Endothelial cell of umbilical vein (primary cell): ENCODE data around the gene NUDT21. TPM values are rescaled to one million over a fixed set of nuclear protein-coding genes. Genes with fewer than 3 reads are reported as not detected.

Experiments used
- BruUV-seq: library from RNA; stranded (reverse); fragments of 400-500 nt; replicated peaks from 2 replicates; lab custom pipeline; 2021; lab: Mats Ljungman, UMichigan
- CTCF ChIA-PET: fragments of 300-600, 350-600 bp; sonication (Branson Sonifier 250); formaldehyde crosslinking; loops from one replicate; lab custom pipeline; 2021; ENCODE audit warnings: antibody characterized with exemption, inconsistent platforms; lab: Charles Lee
- POLR2A ChIA-PET: fragments of 300-600, 350-600 bp; sonication (Branson Sonifier 250); formaldehyde crosslinking; loops from one replicate; lab custom pipeline; 2021; ENCODE audit warnings: antibody characterized with exemption, inconsistent platforms; lab: Charles Lee
- DNase-seq: peaks from one replicate; pipeline ENCODE4 v3.0.0-alpha.2; 2011; ENCODE audit warnings: low read depth, low spot score
- FAIRE-seq: peaks from 2 replicates; lab custom pipeline; 2011; peaks lifted over from hg19 to GRCh38; lab: Jason Lieb, UNC
- H2AFZ ChIP-seq: 2 replicates; pipeline ENCODE4 v1.6.0; 2012; ENCODE audit warnings: low read depth, low read length, control low read depth, inconsistent platforms
- H3K27ac ChIP-seq: 2 replicates; pipeline ENCODE4 v1.5.1; 2011; ENCODE audit warnings: low read depth, mild to moderate bottlenecking, control low read depth, low read length, moderate library complexity; ENCODE audit not compliant: insufficient read depth
- H3K27me3 ChIP-seq, 2 experiments: 2 replicates each; pipeline versions ENCODE4 v1.6.0 to v1.6.1; 2011; ENCODE audit warnings: low read length in 2 of 2, mixed read lengths in 1 of 2; ENCODE audit not compliant: control insufficient read depth in 2 of 2, insufficient read depth in 2 of 2
- H3K36me3 ChIP-seq, 2 experiments: 2 replicates in 1 of 2; 3 replicates in 1 of 2; pipeline ENCODE4 v1.5.1; 2011; ENCODE audit warnings: low read length in 2 of 2, mild to moderate bottlenecking in 1 of 2, moderate library complexity in 1 of 2; ENCODE audit not compliant: control insufficient read depth in 2 of 2, insufficient read depth in 2 of 2; ENCODE audit errors: extremely low read depth in 1 of 2
- H3K4me1 ChIP-seq: 3 replicates; pipeline ENCODE4 v1.5.1; 2011; ENCODE audit warnings: mild to moderate bottlenecking, low read length; ENCODE audit not compliant: control insufficient read depth, insufficient read depth; ENCODE audit errors: extremely low read depth
- H3K4me2 ChIP-seq: 2 replicates; pipeline ENCODE4 v1.6.1; 2011; ENCODE audit warnings: low read length, control low read depth, mixed read lengths; ENCODE audit not compliant: insufficient read depth
- H3K4me3 ChIP-seq, 3 experiments: fragments of 200-600 bp in 1 of 3; sonication (generic), shearing (Covaris generic) in 1 of 3; replicated peaks in 1 of 3; 2 replicates each; pipeline ENCODE4 v1.5.1; 2011 to 2016; ENCODE audit warnings: control low read depth in 3 of 3, low read length in 3 of 3, mild to moderate bottlenecking in 2 of 3, inconsistent platforms in 1 of 3, low read depth in 1 of 3, moderate library complexity in 1 of 3; ENCODE audit not compliant: insufficient read depth in 1 of 3
- H3K79me2 ChIP-seq: 2 replicates; pipeline ENCODE4 v1.6.0; 2012; ENCODE audit warnings: low read length, inconsistent platforms; ENCODE audit not compliant: control insufficient read depth, insufficient read depth
- H3K9ac ChIP-seq: replicated peaks from 2 replicates; pipeline ENCODE3; 2011; ENCODE audit warnings: low read length, control low read depth; ENCODE audit not compliant: insufficient read depth; ENCODE audit errors: extremely low read depth
- H3K9me1 ChIP-seq: replicated peaks from 3 replicates; pipeline ENCODE4 v1.6.0; 2011; ENCODE audit warnings: mild to moderate bottlenecking, low read length; ENCODE audit not compliant: control insufficient read depth, insufficient read depth; ENCODE audit errors: extremely low read depth
- H3K9me3 ChIP-seq: replicated peaks from 2 replicates; pipeline ENCODE4 v1.5.1; 2012; ENCODE audit warnings: low read length, inconsistent platforms; ENCODE audit not compliant: control insufficient read depth, insufficient read depth
- H4K20me1 ChIP-seq: replicated peaks from 2 replicates; pipeline ENCODE3; 2011; ENCODE audit warnings: mild to moderate bottlenecking, low read length; ENCODE audit not compliant: control insufficient read depth, insufficient read depth; ENCODE audit errors: extremely low read depth
- CTCF ChIP-seq, 2 donors: IDR thresholded peaks; 1 replicate in 1 of 2; 2 replicates in 1 of 2; pipeline ENCODE4 v1.5.1; 2011; ENCODE audit warnings: low read length in 2 of 2, mild to moderate bottlenecking in 2 of 2, moderate library complexity in 2 of 2, control low read depth in 1 of 2, inconsistent platforms in 1 of 2, low read depth in 1 of 2; ENCODE audit not compliant: insufficient read depth in 1 of 2; ENCODE audit errors: extremely low read depth in 1 of 2
- FOS ChIP-seq: IDR thresholded peaks from 2 replicates; pipeline ENCODE4 v1.6.1; 2011; ENCODE audit warnings: mild to moderate bottlenecking, low read length, moderate library complexity, borderline replicate concordance; ENCODE audit not compliant: insufficient read depth
- GATA2 ChIP-seq: IDR thresholded peaks from 2 replicates; pipeline ENCODE4 v1.7.0; 2011; ENCODE audit warnings: low read depth, mild to moderate bottlenecking, moderate library complexity, mixed read lengths, low read length; ENCODE audit not compliant: insufficient read length, insufficient read depth
- MAX ChIP-seq: IDR thresholded peaks from 2 replicates; pipeline ENCODE4 v1.6.1; 2011; ENCODE audit not compliant: insufficient read depth, insufficient read length
- POLR2AphosphoS5 ChIP-seq: IDR thresholded peaks from 2 replicates; pipeline ENCODE4 v1.6.1; 2012; ENCODE audit warnings: low read depth, mild to moderate bottlenecking, control low read depth, low read length, moderate library complexity; ENCODE audit not compliant: insufficient read depth
- dilution Hi-C: fragments of 300-500 bp; cut with MboI; formaldehyde crosslinking; loops from one replicate; pipeline ENCODE4 v1.15.0; 2019; ENCODE audit warnings: low sequenced_read_pairs; ENCODE audit not compliant: extremely low pct_ligation_motif_present
- intact Hi-C: fragments of 100-400 bp; cut with micrococcal nuclease; formaldehyde crosslinking; loops from one replicate; pipeline ENCODE4 v1.10.0; 2022
- polyA plus RNA-seq, 4 experiments: library from polyadenylated mRNA; depleted of rRNA in 3 of 4; stranded (reverse) in 3 of 4; unstranded in 1 of 4; fragments of >200 nt; gene quantifications; 2 replicates each; pipeline versions ENCODE4 v1.2.1 to v1.2.3, GENCODE V29; 2011 to 2012; ENCODE audit warnings: missing spikeins in 1 of 4
- total RNA-seq: library from RNA; stranded (reverse); gene quantifications from 2 replicates; pipeline ENCODE4 v1.2.3, GENCODE V29; 2021

The NUDT21 gene
- total and polyA plus RNA-seq, 2 donors (not counting 3 experiments of a cell fraction or from before 2014, with no cell fraction given), result 56.4 to 158 TPM

GRCh38 chr16:56408379-56409098 lies 42.6 kb downstream of the NUDT21 start:
- intact Hi-C loops (no loop called here), dilution Hi-C loops (no loop called here)
- no peak overlapping the region for H2AFZ ChIP-seq
- H4K20me1 ChIP-seq, result no peaks in the 10 kb centered on the region
- DNase-seq (no peak), FAIRE-seq (no peak)
- no peaks in the 10 kb centered on the region for H3K27me3 ChIP-seq
- H3K36me3 ChIP-seq, result peaks cover 14 to 18% of the 10 kb centered on the region in 2 experiments
- CTCF ChIA-PET, result interaction anchor here (1.2 kb wide), 1 partner anchor 9 kb away, joined by 3 read pairs; no protein-coding TSS in a partner anchor
- no peaks in the 10 kb centered on the region for H3K9me3 ChIP-seq
- no TSS peak for BruUV-seq
- POLR2A ChIA-PET, result no interaction called here
- H3K9me1 ChIP-seq, result no peaks in the 10 kb centered on the region
- H3K79me2 ChIP-seq, result no peaks in the 10 kb centered on the region
- H3K4me1 ChIP-seq, result no peaks in the 10 kb centered on the region
- no peak overlapping the region for H3K9ac ChIP-seq
- H3K27ac ChIP-seq, result no peak overlapping the region
- no peak overlapping the region for H3K4me3 ChIP-seq
- no peak for TF ChIP-seq MAX
- no peak for TF ChIP-seq GATA2
- no peak for TF ChIP-seq FOS
- no peak for TF ChIP-seq CTCF (IDR thresholded peaks at IDR 0.05; ENCODE audit: extremely low read depth in 1 of 2, insufficient read depth in 1 of 2, low read depth in 1 of 2, low read length in 2 of 2)
- no peak for TF ChIP-seq POLR2AphosphoS5
- H3K4me2 ChIP-seq, result no peak overlapping the region
